HG02759 (cell line): ENCODE data around the gene FAM83C.
"Not testable (repeated sequence)": the region's sequence is repeated elsewhere in the genome, so short reads cannot be mapped to it uniquely, and the experiment has no call there.

Source experiments
- ATAC-seq: cut with Tn5 transposase; IDR thresholded peaks from one replicate; pipeline ENCODE4 v1.9.1; 2021; ENCODE audit warnings: mild to moderate bottlenecking, moderate library complexity; ENCODE audit not compliant: unreplicated experiment

Gene FAM83C

GRCh38 chr20:35269055-35269781, 23.0 kb downstream of the FAM83C start:
- ATAC-seq = no peak

- no peak for ATAC-seq
Measured at GRCh38 chr20:35267092-35267491, 25.1 kb downstream of the FAM83C start.

GRCh38 chr20:35264755-35265154, 27.5 kb downstream of the FAM83C start:
- ATAC-seq = no peak

- no peak for ATAC-seq
Measured at GRCh38 chr20:35263532-35264341, 28.5 kb downstream of the FAM83C start.

- ATAC-seq = not testable (repeated sequence)
Measured at GRCh38 chr20:35262731-35263531, 29.3 kb downstream of the FAM83C start.

GRCh38 chr20:35262321-35262720, 29.9 kb downstream of the FAM83C start:
- not testable (repeated sequence) for ATAC-seq

- no peak for ATAC-seq
Measured at GRCh38 chr20:35260426-35260825, 31.8 kb downstream of the FAM83C start.

- ATAC-seq = no peak
Measured at GRCh38 chr20:35257175-35257909, 34.9 kb downstream of the FAM83C start.

GRCh38 chr20:35254448-35254999, 37.7 kb downstream of the FAM83C start:
- no peak for ATAC-seq

GRCh38 chr20:35253010-35253409, 39.2 kb downstream of the FAM83C start:
- ATAC-seq = no peak

GRCh38 chr20:35252598-35252997, 39.6 kb downstream of the FAM83C start:
- not testable (repeated sequence) for ATAC-seq

- no peak for ATAC-seq
Measured at GRCh38 chr20:35252037-35252461, 40.2 kb downstream of the FAM83C start.

- no peak for ATAC-seq
Measured at GRCh38 chr20:35251613-35251940, 40.6 kb downstream of the FAM83C start.

GRCh38 chr20:35248641-35249475, 43.4 kb downstream of the FAM83C start:
- ATAC-seq = no peak

- ATAC-seq = no peak
Measured at GRCh38 chr20:35246723-35247122, 45.5 kb downstream of the FAM83C start.

GRCh38 chr20:35243986-35244385, 48.2 kb downstream of the FAM83C start:
- ATAC-seq = no peak

- ATAC-seq = no peak
Measured at GRCh38 chr20:35243317-35243716, 48.9 kb downstream of the FAM83C start.

- no peak for ATAC-seq
Measured at GRCh38 chr20:35240811-35241293, 51.4 kb downstream of the FAM83C start.

GRCh38 chr20:35240083-35240810, 52.0 kb downstream of the FAM83C start:
- ATAC-seq = no peak
